GM12873 (cell line): Measurements from ENCODE around the gene HS6ST3.

Experiments used
- CTCF ChIP-seq: IDR thresholded peaks from 2 replicates; pipeline ENCODE4 v1.5.1; 2012; ENCODE audit warnings: low read depth, mild to moderate bottlenecking, moderate library complexity, low read length, control low read depth; ENCODE audit not compliant: insufficient read depth; ENCODE audit errors: missing control alignments

The HS6ST3 gene

GRCh38 chr13:96792188-96792587 lies 702.3 kb downstream of the HS6ST3 start:
- peak; percentile 4 for TF ChIP-seq CTCF

- no peak for TF ChIP-seq CTCF
These were observed 703.0 kb downstream of the HS6ST3 start for GRCh38 chr13:96792736-96793403.

GRCh38 chr13:96793404-96793755 lies 703.5 kb downstream of the HS6ST3 start:
- no peak for TF ChIP-seq CTCF

- TF ChIP-seq CTCF, result no peak
These were observed 704.8 kb downstream of the HS6ST3 start for GRCh38 chr13:96794669-96795068.

GRCh38 chr13:96795670-96796069 lies 705.8 kb downstream of the HS6ST3 start:
- no peak for TF ChIP-seq CTCF

GRCh38 chr13:96796091-96796633 lies 706.3 kb downstream of the HS6ST3 start:
- no peak for TF ChIP-seq CTCF

- TF ChIP-seq CTCF, result no peak
These were observed 707.2 kb downstream of the HS6ST3 start for GRCh38 chr13:96797136-96797535.
